ENCODE data around the gene SERAC1.

Gene SERAC1

DNA sequence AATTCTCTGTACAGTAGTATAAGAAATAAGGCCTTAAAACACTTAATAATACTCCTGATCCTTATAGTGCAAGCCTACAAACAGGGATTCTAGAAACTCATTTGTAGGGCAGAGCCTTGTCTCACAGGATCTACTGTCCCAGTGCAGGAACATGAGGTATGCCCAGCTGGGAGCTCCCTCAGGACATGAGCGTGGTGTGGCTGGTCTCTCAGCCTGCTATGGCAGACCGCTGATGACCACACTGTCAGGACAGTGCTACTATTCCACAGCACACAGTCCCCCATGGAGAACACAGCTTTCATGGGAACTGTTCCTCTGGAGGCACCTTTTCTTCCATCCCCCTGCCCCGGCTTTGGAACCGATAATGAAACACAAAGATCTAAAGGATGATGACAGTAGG, 53.0 kb downstream of the SERAC1 start:
- TF ChIP-seq, protein P1, sequence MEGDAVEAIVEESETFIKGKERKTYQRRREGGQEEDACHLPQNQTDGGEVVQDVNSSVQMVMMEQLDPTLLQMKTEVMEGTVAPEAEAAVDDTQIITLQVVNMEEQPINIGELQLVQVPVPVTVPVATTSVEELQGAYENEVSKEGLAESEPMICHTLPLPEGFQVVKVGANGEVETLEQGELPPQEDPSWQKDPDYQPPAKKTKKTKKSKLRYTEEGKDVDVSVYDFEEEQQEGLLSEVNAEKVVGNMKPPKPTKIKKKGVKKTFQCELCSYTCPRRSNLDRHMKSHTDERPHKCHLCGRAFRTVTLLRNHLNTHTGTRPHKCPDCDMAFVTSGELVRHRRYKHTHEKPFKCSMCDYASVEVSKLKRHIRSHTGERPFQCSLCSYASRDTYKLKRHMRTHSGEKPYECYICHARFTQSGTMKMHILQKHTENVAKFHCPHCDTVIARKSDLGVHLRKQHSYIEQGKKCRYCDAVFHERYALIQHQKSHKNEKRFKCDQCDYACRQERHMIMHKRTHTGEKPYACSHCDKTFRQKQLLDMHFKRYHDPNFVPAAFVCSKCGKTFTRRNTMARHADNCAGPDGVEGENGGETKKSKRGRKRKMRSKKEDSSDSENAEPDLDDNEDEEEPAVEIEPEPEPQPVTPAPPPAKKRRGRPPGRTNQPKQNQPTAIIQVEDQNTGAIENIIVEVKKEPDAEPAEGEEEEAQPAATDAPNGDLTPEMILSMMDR (conservative IDR thresholded peaks at IDR 0.05; ENCODE audit: low read depth, low read length), result no peak
- Histone ChIP-seq H3K27ac (no peak overlapping the region), H3K4me3 (IDR thresholded peaks at IDR 0.05; ENCODE audit: insufficient read depth, low read depth, low read length) (no peak overlapping the region), H3K9ac (no peak overlapping the region), H3K4me2 (no peak overlapping the region), H2AFZ (ENCODE audit: low read depth) (no peak overlapping the region), H4K20me1 (ENCODE audit: insufficient read depth) (no peaks in the 10 kb centered on the region), H3K4me1 (ENCODE audit: low read depth, poor library complexity, severe bottlenecking) (no peaks in the 10 kb centered on the region), H3K27me3 (ENCODE audit: insufficient read depth, low read depth) (no peaks in the 10 kb centered on the region), H3K79me2 (ENCODE audit: insufficient read depth, low read depth) (no peaks in the 10 kb centered on the region), H3K36me3 (ENCODE audit: insufficient read depth) (no peaks in the 10 kb centered on the region)

DNA sequence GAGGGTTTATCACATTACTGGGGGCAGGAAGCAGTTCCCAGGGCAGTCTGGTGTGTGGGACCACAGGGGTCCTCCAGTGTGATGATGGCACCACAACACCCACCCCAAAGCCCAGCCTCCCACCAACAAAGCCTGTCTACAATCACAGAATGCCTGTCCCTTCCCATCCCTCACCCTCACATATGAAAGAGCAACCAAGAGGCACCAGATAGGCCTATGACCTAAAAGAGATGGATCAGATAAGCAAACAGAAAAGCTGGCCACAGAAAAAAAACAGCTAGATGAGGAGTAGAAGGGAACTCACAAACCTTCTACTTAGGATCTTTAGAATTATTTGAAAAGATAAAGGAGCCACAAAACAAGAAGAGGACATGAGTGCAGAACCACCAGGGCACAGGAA, 54.3 kb downstream of the SERAC1 start:
- Histone ChIP-seq H3K9ac (no peak overlapping the region), H3K27me3 (ENCODE audit: insufficient read depth, low read depth) (no peaks in the 10 kb centered on the region), H3K4me3 (IDR thresholded peaks at IDR 0.05; ENCODE audit: insufficient read depth, low read depth, low read length) (no peak overlapping the region), H3K4me1 (ENCODE audit: low read depth, poor library complexity, severe bottlenecking) (no peaks in the 10 kb centered on the region), H3K27ac (no peak overlapping the region), H4K20me1 (ENCODE audit: insufficient read depth) (no peaks in the 10 kb centered on the region), H2AFZ (ENCODE audit: low read depth) (no peak overlapping the region), H3K4me2 (no peak overlapping the region), H3K36me3 (ENCODE audit: insufficient read depth) (no peaks in the 10 kb centered on the region), H3K79me2 (ENCODE audit: insufficient read depth, low read depth) (no peaks in the 10 kb centered on the region)
- TF ChIP-seq, protein P1 (conservative IDR thresholded peaks at IDR 0.05; ENCODE audit: low read depth, low read length), result no peak

DNA sequence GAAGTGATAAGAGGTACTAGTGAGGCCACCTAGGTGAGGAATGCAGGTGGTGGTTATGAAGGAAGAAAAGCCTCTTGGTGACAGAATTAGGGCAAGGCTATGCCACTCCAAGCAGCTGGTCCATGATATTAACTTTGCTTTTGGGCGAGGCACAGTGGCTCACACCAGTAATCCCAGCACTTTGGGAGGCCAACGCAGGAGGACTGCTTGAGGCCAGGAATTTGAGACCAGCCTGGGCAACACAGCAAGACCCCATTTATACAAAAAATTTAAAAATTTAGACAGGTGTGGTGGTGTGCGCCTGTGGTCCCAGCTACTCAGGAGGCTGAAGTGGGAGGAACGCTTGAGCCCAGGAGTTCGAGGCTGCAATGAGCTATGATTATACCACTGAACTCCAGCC, 56.1 kb downstream of the SERAC1 start:
- no peaks in the 10 kb centered on the region for H3K36me3 ChIP-seq (ENCODE audit: insufficient read depth)
- no peaks in the 10 kb centered on the region for H3K79me2 ChIP-seq (ENCODE audit: insufficient read depth, low read depth)
- no peaks in the 10 kb centered on the region for H4K20me1 ChIP-seq (ENCODE audit: insufficient read depth)
- no peak overlapping the region for H3K27ac ChIP-seq
- H3K4me2 ChIP-seq, result no peak overlapping the region
- TF ChIP-seq, protein P1 (conservative IDR thresholded peaks at IDR 0.05; ENCODE audit: low read depth, low read length), result no peak
- H2AFZ ChIP-seq (ENCODE audit: low read depth), result no peak overlapping the region
- H3K27me3 ChIP-seq (ENCODE audit: insufficient read depth, low read depth), result no peaks in the 10 kb centered on the region
- no peak overlapping the region for H3K4me3 ChIP-seq (IDR thresholded peaks at IDR 0.05; ENCODE audit: insufficient read depth, low read depth, low read length)
- H3K9ac ChIP-seq, result no peak overlapping the region
- no peaks in the 10 kb centered on the region for H3K4me1 ChIP-seq (ENCODE audit: low read depth, poor library complexity, severe bottlenecking)

DNA sequence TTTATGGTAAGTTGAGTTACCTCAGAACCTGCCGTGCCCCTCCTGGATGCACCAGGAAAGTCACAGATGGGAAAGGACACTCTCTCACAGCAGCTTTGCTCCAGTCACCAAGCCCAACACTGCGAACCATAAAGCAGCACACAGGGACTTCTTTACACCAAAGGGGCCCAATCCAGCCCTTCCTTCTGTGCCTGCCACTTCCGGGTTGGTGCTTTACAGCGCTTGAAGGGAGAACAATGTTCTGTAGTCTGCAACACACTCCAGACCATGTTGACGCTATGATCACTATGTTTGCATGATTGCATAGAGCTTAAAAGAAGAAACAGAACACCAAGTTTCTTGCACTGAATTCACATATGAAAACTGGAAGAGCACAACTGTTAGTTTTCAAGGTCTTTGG, 57.1 kb downstream of the SERAC1 start:
- H3K36me3 ChIP-seq (ENCODE audit: insufficient read depth), result no peaks in the 10 kb centered on the region
- no peaks in the 10 kb centered on the region for H3K27me3 ChIP-seq (ENCODE audit: insufficient read depth, low read depth)
- no peak overlapping the region for H3K4me3 ChIP-seq (IDR thresholded peaks at IDR 0.05; ENCODE audit: insufficient read depth, low read depth, low read length)
- no peaks in the 10 kb centered on the region for H3K4me1 ChIP-seq (ENCODE audit: low read depth, poor library complexity, severe bottlenecking)
- TF ChIP-seq, protein P1 (conservative IDR thresholded peaks at IDR 0.05; ENCODE audit: low read depth, low read length), result no peak
- no peak overlapping the region for H3K9ac ChIP-seq
- H3K79me2 ChIP-seq (ENCODE audit: insufficient read depth, low read depth), result no peaks in the 10 kb centered on the region
- no peak overlapping the region for H3K27ac ChIP-seq
- no peak overlapping the region for H3K4me2 ChIP-seq
- no peaks in the 10 kb centered on the region for H4K20me1 ChIP-seq (ENCODE audit: insufficient read depth)
- no peak overlapping the region for H2AFZ ChIP-seq (ENCODE audit: low read depth)

DNA sequence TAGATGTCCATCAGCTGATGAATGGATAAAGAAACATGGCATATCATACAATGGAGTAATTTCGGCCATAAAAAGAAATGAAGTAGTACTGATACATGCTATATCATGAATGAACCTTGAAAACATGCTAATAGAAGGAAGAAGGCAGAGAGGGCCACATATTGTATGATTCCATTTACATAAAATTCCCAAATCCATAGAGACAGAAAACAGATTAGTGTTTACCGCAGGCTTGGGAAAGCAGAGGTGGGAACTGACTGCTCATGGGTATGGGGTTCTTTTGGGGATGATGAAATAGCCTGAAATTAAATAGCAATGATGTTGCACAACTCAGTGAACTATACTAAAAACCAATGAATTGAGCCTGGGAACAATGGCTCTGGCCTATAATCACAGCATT, 58.3 kb downstream of the SERAC1 start:
- H3K27ac ChIP-seq, result no peak overlapping the region
- H3K27me3 ChIP-seq (ENCODE audit: insufficient read depth, low read depth), result no peaks in the 10 kb centered on the region
- H3K79me2 ChIP-seq (ENCODE audit: insufficient read depth, low read depth), result no peaks in the 10 kb centered on the region
- H3K4me3 ChIP-seq (IDR thresholded peaks at IDR 0.05; ENCODE audit: insufficient read depth, low read depth, low read length), result no peak overlapping the region
- H4K20me1 ChIP-seq (ENCODE audit: insufficient read depth), result no peaks in the 10 kb centered on the region
- H3K9ac ChIP-seq, result no peak overlapping the region
- no peak overlapping the region for H2AFZ ChIP-seq (ENCODE audit: low read depth)
- H3K4me1 ChIP-seq (ENCODE audit: low read depth, poor library complexity, severe bottlenecking), result no peaks in the 10 kb centered on the region
- TF ChIP-seq, protein P1 (conservative IDR thresholded peaks at IDR 0.05; ENCODE audit: low read depth, low read length), result no peak
- no peaks in the 10 kb centered on the region for H3K36me3 ChIP-seq (ENCODE audit: insufficient read depth)
- H3K4me2 ChIP-seq, result no peak overlapping the region

Data from KMS-11 (cell line).